ENCODE measurements around the gene ITSN2.

Gene ITSN2

DNA sequence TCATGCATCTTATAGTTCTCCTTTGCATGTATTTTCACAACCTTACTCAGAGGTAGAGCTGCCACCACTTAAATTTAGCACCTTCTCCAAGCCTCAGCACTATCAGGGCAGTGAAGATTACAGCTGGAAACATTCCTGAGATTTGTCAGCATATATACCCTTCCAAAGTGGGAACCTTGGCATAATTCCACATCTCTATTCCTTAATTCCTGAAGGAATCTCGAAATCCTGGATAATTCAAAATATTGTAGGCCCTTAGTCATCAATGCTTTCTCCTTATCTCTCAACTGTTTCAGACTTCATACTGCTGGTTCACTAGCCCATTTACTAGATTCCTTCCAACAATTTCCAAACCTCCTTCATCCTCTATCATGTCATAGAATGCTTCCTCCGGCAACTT, 87.4 kb downstream of the ITSN2 start:
- DNase-seq (ENCODE audit: low spot score) (no peak), FAIRE-seq (no peak)

DNA sequence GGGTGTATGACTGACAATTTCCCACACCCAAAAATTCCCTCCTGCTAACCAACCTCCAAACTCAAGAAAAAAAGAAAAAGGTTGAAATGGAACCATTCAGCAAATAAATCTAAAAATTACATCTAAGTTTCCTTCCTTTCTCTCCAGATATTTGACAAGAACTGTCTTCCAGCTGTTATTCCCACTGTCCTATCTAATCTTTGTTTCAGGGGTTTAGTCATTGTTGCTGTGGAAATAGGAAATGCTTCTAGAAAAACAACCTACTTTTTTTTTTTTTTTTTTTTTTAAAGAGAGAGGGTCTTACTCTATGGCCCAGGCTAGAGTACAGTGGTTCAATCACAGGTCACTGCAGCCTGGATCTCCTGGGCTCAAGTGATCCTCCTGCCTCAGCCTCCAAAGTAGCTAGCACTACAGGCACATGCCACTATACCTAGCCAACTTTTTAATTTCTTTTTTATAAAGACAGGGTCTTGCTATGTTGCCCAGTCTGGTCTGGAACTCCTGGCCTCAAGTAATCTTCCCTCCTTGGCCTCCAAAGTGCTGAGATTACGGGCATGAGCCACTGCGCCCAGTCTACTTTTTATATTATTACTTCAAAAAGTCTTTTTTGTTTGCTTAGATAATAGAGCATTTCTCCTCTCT, 88.1 kb downstream of the ITSN2 start:
- no peak for DNase-seq (ENCODE audit: low spot score)
- FAIRE-seq, result no peak

DNA sequence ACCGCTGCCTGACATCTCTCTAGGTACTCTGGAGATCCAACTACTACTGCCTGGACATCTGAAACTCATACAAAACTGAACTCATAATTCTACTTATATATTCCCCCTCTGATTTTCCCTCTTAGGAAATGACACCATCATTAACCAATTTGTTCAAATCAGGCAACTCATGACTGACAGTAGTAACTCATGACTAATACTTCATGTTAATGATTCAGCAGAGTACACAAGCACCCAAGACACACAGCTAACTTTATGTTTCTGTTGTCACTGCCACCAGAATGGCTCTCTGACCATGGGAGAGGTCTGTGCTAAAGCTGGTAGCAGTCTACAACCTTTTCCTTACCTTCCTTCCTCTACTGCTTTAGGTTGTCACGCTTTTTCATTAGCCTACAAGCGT, 91.1 kb downstream of the ITSN2 start:
- DNase-seq (ENCODE audit: low spot score) (no peak), FAIRE-seq (peak; percentile 13)

DNA sequence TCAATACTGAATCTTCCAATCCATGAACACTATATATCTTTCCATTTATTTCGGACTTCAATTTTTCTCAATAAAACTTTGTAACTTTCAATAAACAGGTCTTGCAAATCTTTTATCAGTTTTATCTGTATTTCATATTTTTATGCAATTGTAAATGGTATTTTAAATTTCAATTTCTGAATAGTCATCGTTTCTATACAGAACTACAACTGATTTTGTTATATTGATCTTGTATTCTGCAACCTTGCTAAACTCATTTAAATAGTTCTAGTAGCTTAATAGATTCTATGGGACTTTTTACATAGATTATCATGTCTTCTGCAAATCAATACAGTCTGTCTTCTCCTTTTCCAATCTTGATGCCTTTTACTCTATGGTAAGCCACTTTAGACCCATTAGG, 95.1 kb downstream of the ITSN2 start:
- DNase-seq (ENCODE audit: low spot score), result no peak
- no peak for FAIRE-seq

DNA sequence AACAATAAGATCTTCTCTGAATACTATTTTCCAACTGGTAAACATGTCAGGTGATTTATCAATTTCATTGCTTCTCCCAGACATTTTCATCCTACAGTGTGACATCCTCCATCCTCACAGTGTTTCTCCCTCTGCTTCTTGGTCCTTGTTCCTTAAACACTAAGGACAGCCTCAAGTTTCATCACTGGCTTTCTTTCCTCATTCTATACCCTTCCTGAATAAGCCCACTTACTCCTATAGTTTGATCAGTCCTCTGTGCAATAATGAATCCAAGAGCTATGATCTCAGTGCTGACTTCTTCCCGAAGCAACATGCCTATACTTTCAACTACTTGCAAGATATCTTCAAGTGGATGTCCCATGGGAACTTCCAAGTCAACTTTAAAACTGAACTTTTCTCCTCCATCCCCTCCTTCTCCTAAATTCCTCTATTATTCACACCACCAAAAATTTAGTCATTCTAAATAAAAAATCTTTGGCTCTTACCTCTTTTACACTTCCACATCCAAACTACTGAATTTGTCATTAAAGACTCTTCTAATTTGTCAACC, 97.8 kb downstream of the ITSN2 start:
- FAIRE-seq (no peak), DNase-seq (ENCODE audit: low spot score) (no peak)

DNA sequence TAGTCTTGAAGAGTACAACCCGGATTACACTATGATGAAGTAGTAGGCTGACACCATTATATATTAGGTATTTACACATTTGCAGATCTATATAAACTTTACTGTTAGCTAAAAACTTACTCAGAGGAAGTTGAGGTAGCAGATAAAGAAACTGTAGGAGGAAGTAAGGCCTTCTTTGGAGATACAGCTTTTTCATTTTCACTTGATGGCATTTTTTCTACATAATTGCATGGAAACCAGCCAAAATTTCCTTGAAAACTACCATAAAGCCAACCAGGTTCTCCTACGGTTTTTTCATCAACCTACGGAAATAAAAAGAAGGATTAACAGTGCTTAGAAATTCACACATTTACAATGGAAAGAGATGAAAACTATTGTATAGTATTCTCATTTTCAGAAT, 98.9 kb downstream of the ITSN2 start:
- FAIRE-seq (no peak), DNase-seq (ENCODE audit: low spot score) (no peak)

DNA sequence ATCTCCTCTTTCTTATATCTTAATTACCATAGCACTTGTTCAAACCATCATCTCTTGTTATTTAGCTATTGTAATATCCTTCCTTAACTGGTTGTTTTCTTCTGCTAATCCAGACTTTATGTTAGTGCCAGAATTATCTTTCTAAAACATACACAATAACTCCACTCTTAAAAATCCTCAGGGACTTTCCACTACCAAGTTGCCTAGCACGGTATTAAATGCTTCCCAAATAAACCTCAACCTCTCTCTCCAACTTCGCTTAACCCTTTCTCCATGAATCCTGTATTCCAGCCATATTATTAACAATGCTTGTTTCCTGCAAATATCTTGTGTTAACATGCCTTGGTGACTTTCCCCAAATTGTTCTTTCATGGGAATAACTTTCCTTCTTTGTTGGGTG, 101.0 kb downstream of the ITSN2 start:
- no peak for FAIRE-seq
- DNase-seq (ENCODE audit: low spot score), result no peak

- DNase-seq (ENCODE audit: low spot score) (no peak), FAIRE-seq (no peak)
Observed at GRCh38 chr2:24258718-24259117, 101.6 kb downstream of the ITSN2 start.

GRCh38 chr2:24253303-24253919, 106.9 kb downstream of the ITSN2 start:
- FAIRE-seq (peak; percentile 81), DNase-seq (ENCODE audit: low spot score) (no peak)

- FAIRE-seq (no peak), DNase-seq (ENCODE audit: low spot score) (no peak)
Observed at GRCh38 chr2:24247592-24247991, 112.7 kb downstream of the ITSN2 start.

DNA sequence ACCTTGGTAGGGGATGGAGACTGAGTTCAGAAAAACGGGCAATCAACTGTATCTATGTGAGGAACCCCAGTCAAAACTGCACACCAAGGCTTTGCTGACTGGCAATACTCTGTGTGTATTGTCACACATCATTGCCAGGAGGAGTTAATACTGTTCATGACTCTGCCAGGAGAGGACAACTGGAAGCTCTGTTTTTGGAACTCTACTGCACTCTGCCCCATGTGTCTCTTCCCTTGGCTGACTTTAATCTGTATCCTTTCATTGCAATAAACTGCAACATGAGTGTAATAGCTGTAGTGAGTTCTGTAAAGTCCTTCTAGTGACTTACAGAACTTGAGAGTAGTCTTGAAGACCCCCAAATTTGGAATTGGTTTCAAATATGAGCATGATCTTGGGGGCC, 113.2 kb downstream of the ITSN2 start:
- FAIRE-seq, result no peak

GRCh38 chr2:24245986-24246776, 114.2 kb downstream of the ITSN2 start:
- no peak for DNase-seq (ENCODE audit: low spot score)
- no peak for FAIRE-seq

More for the DNA sequence above, 113.2 kb downstream of the ITSN2 start:
- DNase-seq (ENCODE audit: low spot score), result no peak

- FAIRE-seq, result no peak
- no peak for DNase-seq (ENCODE audit: low spot score)
Observed at GRCh38 chr2:24241528-24241927, 118.8 kb downstream of the ITSN2 start.

DNA sequence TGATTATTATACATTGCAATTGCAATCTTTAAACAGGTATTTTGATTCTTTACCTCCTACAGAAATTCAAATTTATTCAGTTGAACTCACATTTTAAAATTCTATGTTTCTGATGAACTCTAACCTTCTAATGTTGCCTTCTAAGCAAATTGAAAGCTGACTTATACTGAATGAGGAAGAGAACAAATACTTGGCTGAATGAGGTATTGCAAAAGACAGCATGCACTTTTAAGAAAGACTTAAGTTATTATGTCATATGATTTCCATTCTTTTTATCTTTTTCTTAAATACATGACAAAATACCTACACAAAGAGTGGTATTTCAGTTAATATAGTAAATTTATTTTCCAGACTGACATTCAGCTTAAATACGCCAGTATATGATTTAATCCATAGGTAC, 120.8 kb downstream of the ITSN2 start:
- DNase-seq (ENCODE audit: low spot score) (no peak), FAIRE-seq (no peak)

- DNase-seq (ENCODE audit: low spot score) (no peak), FAIRE-seq (no peak)
Observed at GRCh38 chr2:24238158-24238557, 122.2 kb downstream of the ITSN2 start.

GRCh38 chr2:24237313-24237712, 123.0 kb downstream of the ITSN2 start:
- FAIRE-seq, result no peak
- DNase-seq (ENCODE audit: low spot score), result no peak

DNA sequence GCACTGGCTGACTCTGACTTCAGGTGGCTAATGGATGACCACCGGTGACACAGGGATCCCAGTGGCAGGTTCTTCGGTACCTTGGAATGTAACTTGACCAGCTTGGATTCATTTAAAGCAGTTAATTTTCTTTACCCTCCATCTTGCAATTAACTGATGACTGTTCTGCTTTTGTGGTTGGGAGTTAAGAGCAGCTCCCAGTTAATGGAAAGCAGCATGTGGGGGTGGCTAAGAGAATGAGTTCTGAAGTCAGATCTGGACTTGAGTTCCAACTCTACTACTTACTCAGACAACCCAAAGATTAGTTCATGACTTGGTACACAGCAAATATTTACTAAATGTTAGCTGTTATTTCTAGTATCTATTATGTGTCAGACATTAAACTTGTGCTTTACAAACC, 127.0 kb downstream of the ITSN2 start:
- FAIRE-seq (no peak), DNase-seq (ENCODE audit: low spot score) (no peak)

DNA sequence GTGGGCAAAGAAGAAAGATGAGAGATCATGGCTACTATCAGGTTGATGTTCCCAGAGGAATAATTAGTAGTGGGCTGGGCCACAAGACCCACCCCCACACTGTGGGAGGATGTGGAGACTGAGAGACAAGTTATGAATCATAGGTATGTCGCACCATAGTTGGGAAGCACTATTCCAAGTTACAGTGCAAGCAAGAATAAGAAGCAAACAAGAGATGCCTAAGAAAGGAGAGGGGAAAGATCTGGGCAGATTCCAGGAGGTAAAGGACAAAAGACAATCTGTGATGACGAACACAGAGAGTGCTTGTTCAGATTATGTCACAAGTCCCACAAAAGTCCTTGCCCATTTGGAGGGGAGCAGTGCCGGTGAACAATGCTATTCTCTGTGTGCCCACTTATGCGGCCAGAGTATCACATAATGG, 128.9 kb downstream of the ITSN2 start:
- peak; percentile 70 for DNase-seq (ENCODE audit: low spot score)
- peak; percentile 71 for FAIRE-seq

DNA sequence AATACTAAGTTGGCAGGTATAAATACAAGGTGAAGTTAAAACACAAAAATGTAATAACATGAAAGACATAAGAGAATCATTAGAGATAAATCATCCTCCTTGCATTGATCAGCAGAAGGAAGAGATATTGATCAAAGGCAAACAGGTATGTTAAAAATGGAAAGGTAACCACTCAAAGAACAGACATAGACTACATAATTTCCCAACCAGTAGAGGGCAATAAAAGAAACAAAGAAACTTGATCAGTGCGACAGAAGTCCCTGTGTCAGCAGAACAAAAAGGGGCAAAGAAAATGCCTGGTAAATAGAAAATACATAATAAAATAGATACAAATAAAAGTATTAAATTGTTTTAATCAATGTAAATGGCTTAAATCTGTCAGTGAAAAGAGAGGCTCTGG, 131.9 kb downstream of the ITSN2 start:
- no peak for DNase-seq (ENCODE audit: low spot score)
- no peak for FAIRE-seq

DNA sequence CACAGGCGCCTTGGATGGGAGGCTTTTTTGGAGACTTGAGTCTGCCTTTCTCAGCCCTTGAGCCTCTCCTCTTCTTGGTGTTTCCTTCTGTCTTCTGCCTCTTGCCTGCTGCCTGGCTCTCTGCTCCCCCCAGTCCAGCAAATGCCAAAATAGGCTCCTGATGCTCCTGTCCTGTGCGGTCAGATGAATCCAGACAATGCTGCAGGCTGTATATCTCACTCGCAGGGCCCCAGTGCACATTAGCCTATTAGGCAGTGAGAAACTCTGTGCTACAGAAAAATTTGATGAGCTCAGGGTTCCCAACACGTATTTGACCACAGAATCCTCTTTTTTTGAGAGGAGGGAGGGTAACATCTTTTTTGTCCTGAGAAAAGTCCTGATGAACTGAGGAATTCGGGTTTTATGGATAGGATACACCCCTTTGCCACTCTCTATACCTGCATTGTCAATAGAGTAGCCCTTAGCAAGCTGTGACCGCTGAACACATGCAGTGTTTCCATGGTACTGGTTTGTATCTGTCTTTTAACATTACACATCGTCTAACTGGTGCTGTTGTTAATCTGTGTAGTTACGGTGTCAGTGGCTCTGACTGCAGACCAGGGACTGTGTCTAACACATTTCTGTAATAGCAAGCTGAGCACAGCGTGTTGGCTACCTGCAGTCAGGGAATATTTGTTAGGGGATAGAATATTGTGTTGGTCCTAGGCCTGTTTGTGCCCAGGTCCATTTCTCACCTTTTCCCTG, 134.7 kb downstream of the ITSN2 start:
- DNase-seq (ENCODE audit: low spot score) (no peak), FAIRE-seq (no peak)

- no peak for DNase-seq (ENCODE audit: low spot score)
- FAIRE-seq, result no peak
Observed at GRCh38 chr2:24222946-24223345, 137.4 kb downstream of the ITSN2 start.

Measured in urothelium cell line (cell line).